Activated CD8-positive, alpha-beta memory T cell treated with anti-CD3 and anti-CD28 coated beads, Interleukin-2, amount 10 ng/mL, durations not matched to agents 7 days and 5 days (primary cell): ENCODE data around the gene EFNA5. TPM values are rescaled to one million over a fixed set of nuclear protein-coding genes. Genes with fewer than 3 reads are reported as not detected.

ENCODE experiments used
- ATAC-seq: fragments of 150-1000 bp; cut with Tn5 transposase; one replicate; pipeline ENCODE4 v1.10.0; 2021; ENCODE audit warnings: moderate library complexity
- CTCF ChIA-PET: fragments of 350-600 bp; sonication (Branson Sonifier 250); formaldehyde crosslinking; loops from one replicate; lab custom pipeline; 2021; ENCODE audit warnings: antibody characterized with exemption; lab: Charles Lee
- DNase-seq: peaks from one replicate; pipeline ENCODE4 v3.0.0-alpha.2; 2020
- H3K27ac Mint-ChIP-seq: one replicate; pipeline ENCODE4 v1.8.0; 2021; ENCODE audit warnings: mild to moderate bottlenecking, mixed read lengths
- H3K27me3 Mint-ChIP-seq: one replicate; pipeline ENCODE4 v1.8.0; 2021; ENCODE audit warnings: mixed read lengths
- H3K36me3 Mint-ChIP-seq: one replicate; pipeline ENCODE4 v1.8.0; 2021; ENCODE audit warnings: mild to moderate bottlenecking, mixed read lengths
- H3K4me1 Mint-ChIP-seq: one replicate; pipeline ENCODE4 v1.8.0; 2021; ENCODE audit warnings: mixed read lengths
- H3K4me3 Mint-ChIP-seq: one replicate; pipeline ENCODE4 v1.8.0; 2021; ENCODE audit warnings: mild to moderate bottlenecking, moderate library complexity, mixed read lengths
- H3K9me3 Mint-ChIP-seq: one replicate; pipeline ENCODE4 v1.8.0; 2022; ENCODE audit warnings: low read depth, mixed read lengths
- total RNA-seq, 2 experiments: library from RNA; stranded (reverse); gene quantifications; one replicate each; pipeline ENCODE4 v1.2.3, GENCODE V29; 2021

Gene EFNA5
- total RNA-seq, 2 experiments from 2014 or later = not detected

GRCh38 chr5:107419498-107419897 is 251.2 kb downstream of the EFNA5 start:
- Mint-ChIP-seq H3K9me3 (no peaks in the 10 kb centered on the region), H3K4me3 (no peak overlapping the region), H3K4me1 (no peaks in the 10 kb centered on the region), H3K36me3 (no peaks in the 10 kb centered on the region), H3K27me3 (peaks cover 20% of the 10 kb centered on the region), H3K27ac (no peak overlapping the region)
- ATAC-seq = no peak
- CTCF ChIA-PET = no interaction called here
- DNase-seq = no peak

- Mint-ChIP-seq H3K4me1 (no peaks in the 10 kb centered on the region), H3K4me3 (no peak overlapping the region), H3K27me3 (peaks cover 23% of the 10 kb centered on the region), H3K9me3 (no peaks in the 10 kb centered on the region), H3K36me3 (no peaks in the 10 kb centered on the region), H3K27ac (no peak overlapping the region)
- DNase-seq (no peak), ATAC-seq (no peak)
- CTCF ChIA-PET = no interaction called here
These were observed 251.8 kb downstream of the EFNA5 start for GRCh38 chr5:107418902-107419301.

GRCh38 chr5:107418071-107418470 is 252.7 kb downstream of the EFNA5 start:
- H3K27ac Mint-ChIP-seq = no peak overlapping the region
- no peak overlapping the region for H3K4me3 Mint-ChIP-seq
- ATAC-seq = no peak
- H3K36me3 Mint-ChIP-seq = no peaks in the 10 kb centered on the region
- H3K4me1 Mint-ChIP-seq = no peaks in the 10 kb centered on the region
- no peak for DNase-seq
- H3K27me3 Mint-ChIP-seq = peaks cover 26% of the 10 kb centered on the region
- CTCF ChIA-PET = no interaction called here
- H3K9me3 Mint-ChIP-seq = no peaks in the 10 kb centered on the region

- no peaks in the 10 kb centered on the region for H3K9me3 Mint-ChIP-seq
- ATAC-seq (no peak), DNase-seq (no peak)
- H3K27me3 Mint-ChIP-seq = peaks cover 20% of the 10 kb centered on the region
- no peak overlapping the region for H3K27ac Mint-ChIP-seq
- H3K4me3 Mint-ChIP-seq = no peak overlapping the region
- H3K4me1 Mint-ChIP-seq = no peaks in the 10 kb centered on the region
- CTCF ChIA-PET = no interaction called here
- H3K36me3 Mint-ChIP-seq = no peaks in the 10 kb centered on the region
These were observed 255.0 kb downstream of the EFNA5 start for GRCh38 chr5:107415762-107416161.

- ATAC-seq = no peak
- Mint-ChIP-seq H3K4me1 (no peaks in the 10 kb centered on the region), H3K27me3 (peaks cover 20% of the 10 kb centered on the region), H3K4me3 (no peak overlapping the region), H3K9me3 (no peaks in the 10 kb centered on the region), H3K27ac (no peak overlapping the region), H3K36me3 (no peaks in the 10 kb centered on the region)
- CTCF ChIA-PET = no interaction called here
- DNase-seq = no peak
These were observed 255.9 kb downstream of the EFNA5 start for GRCh38 chr5:107414802-107415201.

- no peaks in the 10 kb centered on the region for H3K4me1 Mint-ChIP-seq
- DNase-seq (no peak), ATAC-seq (no peak)
- H3K27ac Mint-ChIP-seq = no peak overlapping the region
- CTCF ChIA-PET = interaction anchor here (1.7 kb wide), 1 partner anchor 13 kb away, joined by 4 read pairs; no protein-coding TSS in a partner anchor
- no peaks in the 10 kb centered on the region for H3K36me3 Mint-ChIP-seq
- H3K4me3 Mint-ChIP-seq = no peak overlapping the region
- H3K9me3 Mint-ChIP-seq = no peaks in the 10 kb centered on the region
- peaks cover 17% of the 10 kb centered on the region for H3K27me3 Mint-ChIP-seq
These were observed 257.0 kb downstream of the EFNA5 start for GRCh38 chr5:107413754-107414153.

- CTCF ChIA-PET = no interaction called here
- no peaks in the 10 kb centered on the region for H3K36me3 Mint-ChIP-seq
- H3K27ac Mint-ChIP-seq = no peak overlapping the region
- H3K4me3 Mint-ChIP-seq = no peak overlapping the region
- no peaks in the 10 kb centered on the region for H3K9me3 Mint-ChIP-seq
- H3K27me3 Mint-ChIP-seq = peaks cover 4% of the 10 kb centered on the region
- DNase-seq (no peak), ATAC-seq (no peak)
- no peaks in the 10 kb centered on the region for H3K4me1 Mint-ChIP-seq
These were observed 262.2 kb downstream of the EFNA5 start for GRCh38 chr5:107408564-107408963.

- Mint-ChIP-seq H3K9me3 (no peaks in the 10 kb centered on the region), H3K4me1 (no peaks in the 10 kb centered on the region), H3K27ac (no peak overlapping the region), H3K4me3 (no peak overlapping the region), H3K36me3 (no peaks in the 10 kb centered on the region), H3K27me3 (peaks cover 4% of the 10 kb centered on the region)
- DNase-seq (no peak), ATAC-seq (no peak)
- CTCF ChIA-PET = no interaction called here
These were observed 262.9 kb downstream of the EFNA5 start for GRCh38 chr5:107407713-107408298.

- H3K4me1 Mint-ChIP-seq = no peaks in the 10 kb centered on the region
- no peaks in the 10 kb centered on the region for H3K36me3 Mint-ChIP-seq
- DNase-seq (no peak), ATAC-seq (no peak)
- CTCF ChIA-PET = interaction anchor here (0.5 kb wide), 1 partner anchor 622 kb away, joined by 3 read pairs; no protein-coding TSS in a partner anchor
- H3K4me3 Mint-ChIP-seq = no peak overlapping the region
- peaks cover 15% of the 10 kb centered on the region for H3K27me3 Mint-ChIP-seq
- no peaks in the 10 kb centered on the region for H3K9me3 Mint-ChIP-seq
- no peak overlapping the region for H3K27ac Mint-ChIP-seq
These were observed 266.0 kb downstream of the EFNA5 start for GRCh38 chr5:107404595-107405374.

GRCh38 chr5:107403228-107403953 is 267.3 kb downstream of the EFNA5 start:
- DNase-seq = no peak
- Mint-ChIP-seq H3K27ac (no peak overlapping the region), H3K9me3 (no peaks in the 10 kb centered on the region), H3K4me3 (no peak overlapping the region), H3K36me3 (no peaks in the 10 kb centered on the region), H3K4me1 (no peaks in the 10 kb centered on the region), H3K27me3 (peaks cover 15% of the 10 kb centered on the region)
- ATAC-seq = no peak
- CTCF ChIA-PET = no interaction called here

GRCh38 chr5:107402434-107403227 is 268.1 kb downstream of the EFNA5 start:
- Mint-ChIP-seq H3K4me1 (no peaks in the 10 kb centered on the region), H3K27ac (no peak overlapping the region), H3K27me3 (peaks cover 15% of the 10 kb centered on the region), H3K9me3 (no peaks in the 10 kb centered on the region), H3K4me3 (no peak overlapping the region), H3K36me3 (no peaks in the 10 kb centered on the region)
- no peak for DNase-seq
- CTCF ChIA-PET = no interaction called here
- ATAC-seq = no peak

GRCh38 chr5:107401470-107402122 is 269.1 kb downstream of the EFNA5 start:
- Mint-ChIP-seq H3K27me3 (peaks cover 15% of the 10 kb centered on the region), H3K9me3 (no peaks in the 10 kb centered on the region), H3K4me3 (no peak overlapping the region), H3K4me1 (no peaks in the 10 kb centered on the region), H3K36me3 (no peaks in the 10 kb centered on the region), H3K27ac (no peak overlapping the region)
- DNase-seq = no peak
- CTCF ChIA-PET = no interaction called here
- ATAC-seq = no peak

GRCh38 chr5:107400328-107400727 is 270.4 kb downstream of the EFNA5 start:
- Mint-ChIP-seq H3K4me1 (peaks cover 4% of the 10 kb centered on the region), H3K4me3 (no peak overlapping the region), H3K36me3 (no peaks in the 10 kb centered on the region), H3K27ac (no peak overlapping the region), H3K9me3 (no peaks in the 10 kb centered on the region), H3K27me3 (peaks cover 25% of the 10 kb centered on the region)
- ATAC-seq = no peak
- no peak for DNase-seq
- CTCF ChIA-PET = interaction anchor here (1.0 kb wide), 1 partner anchor 13 kb away, joined by 4 read pairs; no protein-coding TSS in a partner anchor
